Sciatic nerve (tissue), 2 donors: Measurements from ENCODE around the gene PDE4DIP. TPM values are rescaled to one million over a fixed set of nuclear protein-coding genes. Genes with fewer than 3 reads are reported as not detected.
"Not testable (repeated sequence)": the region's sequence is repeated elsewhere in the genome, so short reads cannot be mapped to it uniquely, and the experiment has no call there.

ENCODE experiments used
- ATAC-seq: fragments of 200-7000 bp; cut with Tn5 transposase; one replicate; pipeline ENCODE4 v1.9.1; 2020; ENCODE audit warnings: mild to moderate bottlenecking, moderate library complexity
- DNase-seq: peaks from one replicate; pipeline ENCODE4 v3.0.0-alpha.2; 2020; ENCODE audit warnings: low spot score
- intact Hi-C: fragments of 100-400 bp; cut with DNase I; formaldehyde crosslinking; loops from one replicate; pipeline ENCODE4 v1.14.2; 2022
- total RNA-seq: library from RNA; stranded (reverse); fragmentation: NEBNext Ultra II Directional; extraction: Animal tissue kit (Norgen Biotek cat#: 25700); gene quantifications from one replicate; pipeline ENCODE4 v1.2.1, GENCODE V29; 2021
- donor health status: DM: no; HTN: no; CAD: no.
- donor health status: DM: no; HTN: no; CAD: no.

The PDE4DIP gene
- total RNA-seq, 1 donor from 2014 or later = 121 TPM

- DNase-seq, ATAC-seq, intact Hi-C loops: not testable (repeated sequence)
Measured at GRCh38 chr1:148909219-148909826, 65.1 kb downstream of the PDE4DIP start.

DNA sequence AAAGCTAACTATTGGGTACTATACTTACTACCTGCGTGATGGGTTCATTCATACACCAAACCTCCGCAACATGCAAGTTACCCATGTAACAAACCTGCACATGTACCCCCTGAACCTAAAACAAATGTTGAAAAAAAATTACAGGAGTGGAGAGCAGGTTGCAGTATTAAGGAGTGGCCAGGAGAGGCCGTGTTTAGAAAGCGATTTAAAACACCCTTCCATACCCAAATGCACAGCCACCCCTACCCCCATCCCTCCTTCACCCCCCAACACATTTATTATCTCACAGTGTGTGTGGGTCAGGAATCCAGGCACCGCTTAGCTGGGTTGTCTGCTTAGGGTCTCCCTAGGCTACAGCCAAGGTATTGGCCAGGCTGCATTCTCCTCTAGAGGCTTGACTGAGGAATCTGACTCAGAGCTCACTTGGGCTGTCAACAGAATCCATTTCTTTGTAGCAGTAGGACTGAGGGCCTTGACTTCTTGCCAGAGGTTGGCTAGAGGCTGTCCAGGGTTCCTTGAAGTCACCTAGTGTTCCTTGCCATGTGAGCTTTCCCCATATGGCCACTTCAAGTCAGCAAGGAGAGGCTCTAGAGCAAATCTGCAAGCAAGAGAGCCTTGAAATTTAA lies 67.2 kb downstream of the PDE4DIP start:
- intact Hi-C loops, DNase-seq: not testable (repeated sequence)
- peak; percentile 36 for ATAC-seq

DNA sequence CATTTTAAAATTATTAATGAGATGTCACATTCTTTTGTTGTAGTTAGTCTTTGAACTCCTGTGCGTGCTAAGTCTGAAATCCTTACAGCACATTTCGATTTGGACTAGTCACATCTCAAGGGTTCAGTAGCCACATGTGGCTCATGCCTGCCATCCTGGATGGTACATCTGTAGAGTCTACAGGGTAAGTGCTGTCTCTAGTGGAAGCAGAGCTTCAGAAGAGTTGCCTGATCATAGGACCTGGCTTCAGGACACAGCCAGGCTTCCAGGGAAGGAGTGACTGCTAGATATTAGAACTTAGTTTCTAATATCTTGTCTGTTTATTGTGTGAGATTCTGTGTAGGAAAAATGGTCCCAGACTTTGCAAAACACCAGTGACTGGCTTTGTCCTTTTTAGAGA lies 72.0 kb downstream of the PDE4DIP start:
- DNase-seq, intact Hi-C loops: not testable (repeated sequence)
- peak; percentile 26 for ATAC-seq

DNA sequence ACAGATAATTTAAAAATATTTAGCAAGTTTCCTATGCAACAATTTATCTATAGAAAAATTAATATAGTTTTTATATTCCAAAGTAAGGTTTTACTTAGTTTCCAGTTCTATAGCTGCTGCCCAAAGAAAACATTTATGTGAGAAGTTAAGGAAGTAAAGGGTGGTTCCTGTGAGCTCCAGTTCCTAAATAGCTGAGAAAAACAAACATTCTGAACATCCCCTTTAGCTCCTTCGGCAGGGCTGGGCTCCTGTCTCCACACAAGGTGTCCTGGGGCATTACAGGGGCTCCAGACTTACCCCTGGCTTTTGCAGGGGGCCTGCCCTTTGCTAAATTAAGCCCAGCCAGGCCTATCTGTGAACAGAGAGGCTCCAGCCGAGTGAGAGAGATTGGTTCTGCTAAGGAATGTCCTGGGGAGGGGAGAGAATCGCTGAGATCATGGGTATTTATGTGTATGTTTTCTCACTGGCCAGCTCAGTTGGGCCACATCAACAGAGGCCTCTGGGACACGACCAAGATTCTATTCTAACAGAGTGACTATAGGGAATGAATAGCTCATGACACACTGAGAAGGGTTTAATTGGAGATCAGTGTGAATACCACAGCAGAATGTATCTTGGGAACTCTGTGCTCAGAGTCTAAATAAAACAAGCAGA lies 72.6 kb downstream of the PDE4DIP start:
- DNase-seq, intact Hi-C loops: not testable (repeated sequence)
- peak; percentile 90 for ATAC-seq

- DNase-seq = not testable (repeated sequence)
- ATAC-seq = peak; percentile 47
Measured at GRCh38 chr1:148918836-148919447, 74.7 kb downstream of the PDE4DIP start.

GRCh38 chr1:148921047-148921446 lies 76.8 kb downstream of the PDE4DIP start:
- DNase-seq, ATAC-seq, intact Hi-C loops: not testable (repeated sequence)

More at GRCh38 chr1:148918836-148919447, 74.7 kb downstream of the PDE4DIP start:
- intact Hi-C loops = not testable (repeated sequence)

- intact Hi-C loops, DNase-seq, ATAC-seq: not testable (repeated sequence)
Measured at GRCh38 chr1:148923798-148924197, 79.6 kb downstream of the PDE4DIP start.

GRCh38 chr1:148927645-148928044 lies 83.4 kb downstream of the PDE4DIP start:
- DNase-seq, intact Hi-C loops, ATAC-seq: not testable (repeated sequence)

GRCh38 chr1:148929253-148929652 lies 85.0 kb downstream of the PDE4DIP start:
- DNase-seq, ATAC-seq, intact Hi-C loops: not testable (repeated sequence)

GRCh38 chr1:148935381-148936002 lies 91.3 kb downstream of the PDE4DIP start:
- intact Hi-C loops, ATAC-seq, DNase-seq: not testable (repeated sequence)

GRCh38 chr1:148942906-148943305 lies 98.7 kb downstream of the PDE4DIP start:
- intact Hi-C loops, DNase-seq: not testable (repeated sequence)
- ATAC-seq = peak; percentile 60

DNA sequence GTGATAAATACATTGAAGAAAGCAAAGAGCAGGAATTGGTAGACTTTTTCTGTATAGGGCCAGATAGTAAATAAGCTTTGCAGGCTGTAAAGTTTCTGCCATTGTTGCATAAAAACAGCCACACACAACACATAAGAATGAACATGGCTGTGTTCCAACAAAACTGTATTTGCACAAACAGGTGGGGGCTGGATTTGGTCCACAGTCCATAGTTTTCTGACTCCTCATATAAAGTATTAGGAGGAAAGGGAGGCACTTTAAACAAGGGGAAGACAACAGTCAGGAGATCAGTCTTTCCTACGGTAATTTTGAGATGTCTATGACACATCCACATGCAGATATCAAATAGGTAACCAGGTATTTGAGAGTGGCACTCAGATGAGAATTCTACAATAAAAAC lies 100.9 kb downstream of the PDE4DIP start:
- ATAC-seq, DNase-seq, intact Hi-C loops: not testable (repeated sequence)

- ATAC-seq, intact Hi-C loops, DNase-seq: not testable (repeated sequence)
Measured at GRCh38 chr1:148948768-148949167, 104.5 kb downstream of the PDE4DIP start.

DNA sequence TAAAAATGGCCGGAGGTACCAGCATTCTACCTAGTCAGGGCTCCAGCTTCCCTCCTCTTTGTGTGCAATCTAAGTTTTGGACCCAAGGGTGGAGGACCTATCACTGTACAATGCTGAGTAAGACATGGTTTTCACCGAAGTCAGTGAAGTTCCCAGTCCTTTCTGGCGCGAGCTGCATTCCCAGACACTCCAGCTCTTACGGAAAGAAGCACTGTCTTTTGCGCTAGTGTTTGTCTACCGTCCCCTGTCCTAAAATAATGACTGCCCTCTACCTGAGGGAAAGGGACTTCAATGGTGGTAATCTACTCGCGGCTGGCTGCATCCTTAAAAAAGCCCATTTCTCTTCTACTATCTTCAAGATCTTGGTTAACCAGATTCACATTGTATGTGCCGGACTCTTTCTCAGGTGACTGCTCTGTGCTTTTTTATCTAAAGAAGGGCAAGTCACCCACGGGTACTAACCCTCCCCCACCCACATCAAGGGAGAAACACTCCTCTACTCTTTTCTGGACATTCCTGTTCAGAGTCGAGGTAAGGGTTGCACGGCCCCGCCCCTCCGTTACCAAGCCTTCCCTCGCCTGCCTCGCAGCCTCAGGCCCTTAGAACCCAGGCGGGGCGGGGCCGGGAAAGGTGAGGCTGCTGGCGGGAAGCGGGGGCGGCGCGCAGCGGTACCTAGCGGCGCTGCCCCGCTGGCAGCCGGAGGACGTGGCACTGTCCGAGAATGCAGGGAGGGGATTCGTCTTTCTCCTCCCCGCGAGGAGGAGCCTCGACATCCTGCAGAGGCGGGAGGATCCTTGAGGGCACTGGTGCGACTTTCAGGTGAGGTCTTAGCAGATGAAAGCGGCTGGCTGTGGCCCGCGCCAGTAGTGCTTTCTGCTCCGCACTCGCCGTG lies 107.4 kb downstream of the PDE4DIP start:
- ATAC-seq = peak; percentile 88
- intact Hi-C loops = not testable (repeated sequence)
- peak; percentile 82 for DNase-seq

GRCh38 chr1:148952253-148952937 lies 108.2 kb downstream of the PDE4DIP start:
- DNase-seq (peak; percentile 87), ATAC-seq (peak; percentile 96)
- intact Hi-C loops = not testable (repeated sequence)

DNA sequence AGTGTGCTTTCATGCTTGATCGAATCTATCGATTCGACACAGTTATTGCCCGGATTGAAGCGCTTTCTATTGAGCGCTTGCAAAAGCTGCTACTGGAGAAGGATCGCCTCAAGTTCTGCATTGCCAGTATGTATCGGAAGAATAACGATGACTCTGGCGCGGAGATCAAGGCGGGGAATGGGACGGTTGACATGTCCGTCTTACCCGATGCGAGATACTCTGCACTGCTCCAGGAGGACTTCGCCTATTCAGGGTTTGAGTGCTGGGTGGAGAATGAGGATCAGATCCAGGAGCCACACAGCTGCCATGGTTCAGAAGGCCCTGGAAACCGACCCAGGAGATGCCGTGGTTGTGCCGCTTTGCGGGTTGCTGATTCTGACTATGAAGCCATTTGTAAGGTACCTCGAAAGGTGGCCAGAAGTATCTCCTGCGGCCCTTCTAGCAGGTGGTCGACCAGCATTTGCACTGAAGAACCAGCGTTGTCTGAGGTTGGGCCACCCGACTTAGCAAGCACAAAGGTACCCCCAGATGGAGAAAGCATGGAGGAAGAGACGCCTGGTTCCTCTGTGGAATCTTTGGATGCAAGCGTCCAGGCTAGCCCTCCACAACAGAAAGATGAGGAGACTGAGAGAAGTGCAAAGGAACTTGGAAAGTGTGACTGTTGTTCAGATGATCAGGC lies 108.8 kb downstream of the PDE4DIP start:
- peak; percentile 3 for ATAC-seq
- peak; percentile 63 for DNase-seq
- intact Hi-C loops = not testable (repeated sequence)

GRCh38 chr1:148953730-148954129 lies 109.5 kb downstream of the PDE4DIP start:
- DNase-seq, ATAC-seq, intact Hi-C loops: not testable (repeated sequence)
